Measurements from ENCODE around the gene MAPK8.
A peak's percentile ranks its signal among the peaks of the same experiment; 100 is the strongest.

The MAPK8 gene

GRCh38 chr10:48300556-48300955 is 5.9 kb upstream of the MAPK8 start:
- Histone ChIP-seq H3K27me3 (ENCODE audit: insufficient read depth, low read length) (peaks cover 13% of the 10 kb centered on the region), H3K9me3 (ENCODE audit: low read length) (no peaks in the 10 kb centered on the region), H2AFZ (ENCODE audit: low read depth, low read length) (no peak overlapping the region), H3K4me1 (ENCODE audit: insufficient read depth, low read length) (no peaks in the 10 kb centered on the region), H3K36me3 (ENCODE audit: insufficient read depth, low read length) (no peaks in the 10 kb centered on the region), H3K4me3 (ENCODE audit: low read length) (no peak overlapping the region)

- H3K27me3 ChIP-seq (ENCODE audit: insufficient read depth, low read length), result peaks cover 9% of the 10 kb centered on the region
- H3K4me3 ChIP-seq (ENCODE audit: low read length), result no peak overlapping the region
- no peak overlapping the region for H2AFZ ChIP-seq (ENCODE audit: low read depth, low read length)
- H3K36me3 ChIP-seq (ENCODE audit: insufficient read depth, low read length), result no peaks in the 10 kb centered on the region
- no peaks in the 10 kb centered on the region for H3K9me3 ChIP-seq (ENCODE audit: low read length)
- H3K4me1 ChIP-seq (ENCODE audit: insufficient read depth, low read length), result no peaks in the 10 kb centered on the region
Measured at GRCh38 chr10:48302515-48303476, 3.7 kb upstream of the MAPK8 start.

GRCh38 chr10:48305905-48306264 is 592 bp upstream of the MAPK8 start:
- Histone ChIP-seq H2AFZ (ENCODE audit: low read depth, low read length) (peak overlapping the region; percentile 24), H3K4me1 (ENCODE audit: insufficient read depth, low read length) (no peaks in the 10 kb centered on the region), H3K4me3 (ENCODE audit: low read length) (peak overlapping the region; percentile 83), H3K36me3 (ENCODE audit: insufficient read depth, low read length) (peaks cover 2% of the 10 kb centered on the region), H3K27me3 (ENCODE audit: insufficient read depth, low read length) (no peaks in the 10 kb centered on the region), H3K9me3 (ENCODE audit: low read length) (no peaks in the 10 kb centered on the region)

- H3K27me3 ChIP-seq (ENCODE audit: insufficient read depth, low read length), result no peaks in the 10 kb centered on the region
- no peaks in the 10 kb centered on the region for H3K9me3 ChIP-seq (ENCODE audit: low read length)
- H3K4me1 ChIP-seq (ENCODE audit: insufficient read depth, low read length), result no peaks in the 10 kb centered on the region
Measured at GRCh38 chr10:48306870-48307710, 613 bp downstream of the MAPK8 start.

GRCh38 chr10:48307711-48308018 is 1.2 kb downstream of the MAPK8 start:
- Histone ChIP-seq H3K4me1 (ENCODE audit: insufficient read depth, low read length) (no peaks in the 10 kb centered on the region), H3K4me3 (ENCODE audit: low read length) (peak overlapping the region; percentile 83), H3K9me3 (ENCODE audit: low read length) (no peaks in the 10 kb centered on the region), H3K27me3 (ENCODE audit: insufficient read depth, low read length) (no peaks in the 10 kb centered on the region), H3K36me3 (ENCODE audit: insufficient read depth, low read length) (peaks cover 2% of the 10 kb centered on the region), H2AFZ (ENCODE audit: low read depth, low read length) (no peak overlapping the region)

More at GRCh38 chr10:48306870-48307710, 613 bp downstream of the MAPK8 start:
- peak overlapping the region; percentile 83 for H3K4me3 ChIP-seq (ENCODE audit: low read length)
- H3K36me3 ChIP-seq (ENCODE audit: insufficient read depth, low read length), result peaks cover 2% of the 10 kb centered on the region
- peak overlapping the region; percentile 88 for H2AFZ ChIP-seq (ENCODE audit: low read depth, low read length)

GRCh38 chr10:48309711-48310226 is 3.3 kb downstream of the MAPK8 start:
- Histone ChIP-seq H2AFZ (ENCODE audit: low read depth, low read length) (no peak overlapping the region), H3K36me3 (ENCODE audit: insufficient read depth, low read length) (peaks cover 2% of the 10 kb centered on the region), H3K4me3 (ENCODE audit: low read length) (no peak overlapping the region), H3K9me3 (ENCODE audit: low read length) (no peaks in the 10 kb centered on the region), H3K27me3 (ENCODE audit: insufficient read depth, low read length) (no peaks in the 10 kb centered on the region), H3K4me1 (ENCODE audit: insufficient read depth, low read length) (no peaks in the 10 kb centered on the region)

GRCh38 chr10:48314107-48314506 is 7.6 kb downstream of the MAPK8 start:
- Histone ChIP-seq H3K36me3 (ENCODE audit: insufficient read depth, low read length) (no peaks in the 10 kb centered on the region), H2AFZ (ENCODE audit: low read depth, low read length) (no peak overlapping the region), H3K4me3 (ENCODE audit: low read length) (no peak overlapping the region), H3K9me3 (ENCODE audit: low read length) (no peaks in the 10 kb centered on the region), H3K27me3 (ENCODE audit: insufficient read depth, low read length) (no peaks in the 10 kb centered on the region), H3K4me1 (ENCODE audit: insufficient read depth, low read length) (peaks cover 6% of the 10 kb centered on the region)

GRCh38 chr10:48316236-48316635 is 9.8 kb downstream of the MAPK8 start:
- Histone ChIP-seq H2AFZ (ENCODE audit: low read depth, low read length) (no peak overlapping the region), H3K27me3 (ENCODE audit: insufficient read depth, low read length) (no peaks in the 10 kb centered on the region), H3K9me3 (ENCODE audit: low read length) (no peaks in the 10 kb centered on the region), H3K4me1 (ENCODE audit: insufficient read depth, low read length) (peaks cover 6% of the 10 kb centered on the region), H3K4me3 (ENCODE audit: low read length) (no peak overlapping the region), H3K36me3 (ENCODE audit: insufficient read depth, low read length) (peaks cover 10% of the 10 kb centered on the region)

GRCh38 chr10:48317321-48317990 is 11.0 kb downstream of the MAPK8 start:
- no peaks in the 10 kb centered on the region for H3K27me3 ChIP-seq (ENCODE audit: insufficient read depth, low read length)
- no peak overlapping the region for H3K4me3 ChIP-seq (ENCODE audit: low read length)
- H2AFZ ChIP-seq (ENCODE audit: low read depth, low read length), result no peak overlapping the region
- no peaks in the 10 kb centered on the region for H3K9me3 ChIP-seq (ENCODE audit: low read length)
- H3K36me3 ChIP-seq (ENCODE audit: insufficient read depth, low read length), result peaks cover 10% of the 10 kb centered on the region
- peaks cover 6% of the 10 kb centered on the region for H3K4me1 ChIP-seq (ENCODE audit: insufficient read depth, low read length)

GRCh38 chr10:48322017-48322416 is 15.5 kb downstream of the MAPK8 start:
- no peaks in the 10 kb centered on the region for H3K27me3 ChIP-seq (ENCODE audit: insufficient read depth, low read length)
- no peak overlapping the region for H2AFZ ChIP-seq (ENCODE audit: low read depth, low read length)
- peaks cover 6% of the 10 kb centered on the region for H3K4me1 ChIP-seq (ENCODE audit: insufficient read depth, low read length)
- H3K4me3 ChIP-seq (ENCODE audit: low read length), result no peak overlapping the region
- peaks cover 2% of the 10 kb centered on the region for H3K9me3 ChIP-seq (ENCODE audit: low read length)
- H3K36me3 ChIP-seq (ENCODE audit: insufficient read depth, low read length), result peaks cover 14% of the 10 kb centered on the region

- H3K27me3 ChIP-seq (ENCODE audit: insufficient read depth, low read length), result no peaks in the 10 kb centered on the region
- H2AFZ ChIP-seq (ENCODE audit: low read depth, low read length), result no peak overlapping the region
- peaks cover 2% of the 10 kb centered on the region for H3K9me3 ChIP-seq (ENCODE audit: low read length)
- peaks cover 14% of the 10 kb centered on the region for H3K36me3 ChIP-seq (ENCODE audit: insufficient read depth, low read length)
- H3K4me1 ChIP-seq (ENCODE audit: insufficient read depth, low read length), result no peaks in the 10 kb centered on the region
- no peak overlapping the region for H3K4me3 ChIP-seq (ENCODE audit: low read length)
Measured at GRCh38 chr10:48324580-48324979, 18.1 kb downstream of the MAPK8 start.

GRCh38 chr10:48330269-48330668 is 23.8 kb downstream of the MAPK8 start:
- Histone ChIP-seq H3K4me3 (ENCODE audit: low read length) (no peak overlapping the region), H3K4me1 (ENCODE audit: insufficient read depth, low read length) (no peaks in the 10 kb centered on the region), H2AFZ (ENCODE audit: low read depth, low read length) (no peak overlapping the region), H3K36me3 (ENCODE audit: insufficient read depth, low read length) (peaks cover 17% of the 10 kb centered on the region), H3K27me3 (ENCODE audit: insufficient read depth, low read length) (no peaks in the 10 kb centered on the region), H3K9me3 (ENCODE audit: low read length) (peaks cover 2% of the 10 kb centered on the region)

GRCh38 chr10:48331436-48331835 is 25.0 kb downstream of the MAPK8 start:
- Histone ChIP-seq H2AFZ (ENCODE audit: low read depth, low read length) (no peak overlapping the region), H3K27me3 (ENCODE audit: insufficient read depth, low read length) (no peaks in the 10 kb centered on the region), H3K4me3 (ENCODE audit: low read length) (no peak overlapping the region), H3K4me1 (ENCODE audit: insufficient read depth, low read length) (no peaks in the 10 kb centered on the region), H3K36me3 (ENCODE audit: insufficient read depth, low read length) (peaks cover 13% of the 10 kb centered on the region), H3K9me3 (ENCODE audit: low read length) (no peaks in the 10 kb centered on the region)

Data from neuron (in vitro differentiated cells).